Left cardiac atrium (tissue), 4 donors: ENCODE results near the gene RPL36AL. TPM values are rescaled to one million over a fixed set of nuclear protein-coding genes. Genes with fewer than 3 reads are reported as not detected.
"Not testable (repeated sequence)": the region's sequence is repeated elsewhere in the genome, so short reads cannot be mapped to it uniquely, and the experiment has no call there.

Experiments
- ATAC-seq, 2 donors: fragments of 200-7000 bp; cut with Tn5 transposase; one replicate each; pipeline ENCODE4 v1.9.1; 2020; ENCODE audit warnings: mild to moderate bottlenecking in 2 of 2, moderate library complexity in 2 of 2
- DNase-seq: peaks from one replicate; pipeline ENCODE4 v3.0.0-alpha.2; 2020
- intact Hi-C, 2 donors: fragments of 100-400 bp; cut with DNase I; formaldehyde crosslinking; loops; one replicate each; pipeline versions ENCODE4 v1.14.1 to v1.15.1; 2022 to 2023
- long read RNA-seq: library from polyadenylated mRNA; unstranded; transcript quantifications from one replicate; pipeline ENCODE4 v2.0.0, GENCODE V29; 2021
- total RNA-seq, 2 donors: library from RNA; stranded (reverse); fragmentation: NEBNext Ultra II Directional; extraction: Animal tissue kit (Norgen Biotek cat#: 25700); gene quantifications; one replicate each; pipeline ENCODE4 v1.2.1, GENCODE V29; 2021
- donor health status: DM: no; HTN: yes; CAD: no.
- donor health status: DM: no; HTN: yes; CAD: no; lungs with severe emphysema.
- donor health status: DM: yes; HTN: yes; CAD: no.
- donor health status: Dilated cardiomyopathy.

The RPL36AL gene
- total RNA-seq: 100 to 1,000 TPM; 131 to 149 TPM
- long read RNA-seq, transcript RPL36AL-201 (2 exons, 746 nt): major isoform, 10 of 12 reads
- long read RNA-seq, partial matches to known transcripts: 2 of 12 reads
- long read RNA-seq, other reads (novel, unspliced or antisense): 0 of 12 reads

DNA sequence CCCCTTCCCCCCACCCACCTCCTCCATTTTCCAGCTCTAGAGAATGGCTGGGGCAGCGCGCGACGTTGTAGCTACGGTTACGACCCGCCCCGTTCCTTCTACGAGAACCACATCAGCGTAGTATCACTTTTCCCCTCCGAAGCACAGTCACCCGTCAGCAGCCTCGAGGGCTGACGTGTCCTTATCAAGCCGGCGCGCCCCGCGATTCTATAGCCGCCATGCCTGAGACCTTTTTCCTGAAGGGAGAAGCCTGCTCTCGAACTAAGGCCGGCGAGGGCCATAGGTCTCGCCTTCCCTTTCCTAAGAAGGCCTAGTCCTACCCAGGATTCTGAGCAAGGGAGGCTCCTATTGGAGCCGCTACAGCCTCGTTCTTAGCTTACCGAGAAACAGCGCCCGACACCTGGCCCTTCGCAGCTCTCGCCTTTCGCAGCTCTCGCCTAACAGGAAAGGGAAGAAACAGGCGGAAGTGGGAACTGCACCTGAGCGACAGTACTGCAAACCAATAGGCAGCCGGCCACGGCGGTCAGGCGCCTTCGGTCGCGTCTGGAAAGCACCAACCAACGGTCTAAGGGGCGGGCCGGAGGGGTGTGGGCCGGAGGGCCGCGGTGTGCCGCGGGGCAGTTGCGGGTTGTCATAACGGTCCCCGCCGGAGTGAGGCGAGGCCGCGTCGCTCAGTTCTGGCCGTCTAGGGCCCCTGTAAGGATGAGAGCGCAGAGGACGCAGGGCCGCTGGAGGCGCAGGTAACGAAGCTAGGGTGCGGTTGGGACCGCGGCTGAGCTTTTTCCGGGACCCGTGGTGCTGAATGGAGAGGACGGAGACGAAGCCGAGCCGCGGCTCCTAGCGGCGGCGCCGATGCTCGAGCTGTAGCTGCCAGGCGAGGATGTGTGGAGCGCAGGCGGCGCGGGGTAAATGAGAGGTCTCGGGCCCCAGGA lies at the start of gene RPL36AL, which contains the start of gene MGAT2:
Gene RPL36AL (minus strand): TSS at position 445 of the 932 bp plus-strand sequence. CDS start 1,522 bp downstream, outside the sequence.
Gene MGAT2 (plus strand): TSS at position 618 of the 932 bp plus-strand sequence. CDS start 470 bp downstream, outside the sequence.
- ATAC-seq: peak; percentile 99
- intact Hi-C loops: no loop called here
- peak; percentile 98 for DNase-seq

DNA sequence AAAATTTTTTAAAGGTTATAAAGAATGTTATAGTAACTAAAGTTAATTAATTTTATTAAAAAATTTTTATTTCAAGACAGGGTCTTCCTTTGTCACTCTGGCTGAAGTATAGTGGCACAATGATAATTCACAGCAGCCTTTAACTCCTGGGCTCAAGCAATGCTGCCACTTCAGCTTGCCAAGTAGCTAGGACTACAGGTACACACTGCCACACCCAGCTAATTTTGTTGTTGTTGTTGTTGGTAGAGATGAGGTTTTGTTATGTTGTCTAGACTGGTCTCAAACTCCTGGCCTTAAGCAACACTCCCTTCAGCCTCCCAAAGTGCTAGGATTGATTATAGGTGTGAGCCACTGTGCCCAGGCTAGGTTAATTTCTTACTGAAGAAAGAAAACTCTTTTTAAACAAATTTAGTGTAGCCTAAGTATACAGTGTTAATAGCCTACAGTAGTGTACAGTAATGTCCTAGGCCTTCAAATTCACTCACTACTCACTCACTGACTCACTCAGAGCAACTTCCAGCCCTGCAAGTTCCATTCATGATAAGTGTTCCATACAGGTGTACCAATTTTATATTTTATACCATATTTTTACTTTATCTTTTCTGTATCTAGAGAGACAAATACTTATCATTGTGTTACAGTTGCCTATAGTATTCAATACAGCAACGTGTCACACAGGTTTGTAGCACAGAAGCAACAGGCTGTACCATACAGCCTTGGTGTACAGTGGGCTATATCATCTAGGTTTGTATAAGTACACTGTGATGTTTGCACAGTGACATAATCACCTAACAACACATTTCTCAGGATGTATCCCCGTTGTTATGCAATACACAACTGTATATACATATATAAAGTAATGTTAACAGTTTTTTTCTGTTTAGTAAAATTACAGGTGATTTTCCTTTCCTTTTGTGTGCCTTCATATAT lies 39.4 kb upstream of the RPL36AL start:
- no peak for DNase-seq
- ATAC-seq: no peak
- intact Hi-C loops: no loop called here

DNA sequence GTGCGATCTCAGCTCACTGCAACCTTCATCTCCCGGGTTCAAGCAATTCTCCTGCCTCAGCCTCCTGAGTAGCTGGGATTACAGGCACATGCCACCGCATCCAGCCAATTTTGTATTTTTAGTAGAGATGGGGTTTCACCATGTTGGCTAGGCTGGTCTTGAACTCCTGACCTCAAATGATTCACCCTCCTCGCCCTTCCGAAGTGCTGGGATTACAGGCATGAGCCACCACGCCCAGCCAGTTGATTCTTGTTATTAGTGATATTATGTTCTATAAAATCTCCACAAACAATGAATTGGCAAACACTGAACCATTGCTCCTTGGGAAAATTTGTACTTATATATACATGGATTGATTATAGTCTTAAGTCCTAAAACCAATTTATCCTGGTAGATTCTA lies 37.1 kb upstream of the RPL36AL start:
- intact Hi-C loops, ATAC-seq: not testable (repeated sequence)

DNA sequence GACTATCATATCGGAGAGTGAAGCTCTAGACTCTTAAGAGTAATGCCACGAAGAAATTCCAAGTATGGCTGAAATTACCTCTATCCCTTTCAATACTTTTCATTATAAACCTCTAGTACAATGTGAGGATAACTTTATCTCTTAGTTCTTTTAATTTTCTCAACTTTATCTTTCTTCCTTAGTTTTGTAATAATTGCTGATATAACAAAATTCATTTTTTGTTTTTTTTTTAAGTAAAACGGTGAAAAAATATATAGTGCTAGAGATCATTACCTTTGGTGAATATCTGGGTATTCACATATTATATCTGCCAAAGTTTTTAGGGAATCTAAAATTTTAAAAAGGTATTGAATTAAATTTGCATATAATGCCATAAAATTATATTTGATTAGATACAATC lies 34.1 kb upstream of the RPL36AL start:
- ATAC-seq (no peak), DNase-seq (no peak)
- intact Hi-C loops: no loop called here

More for the DNA sequence above, 37.1 kb upstream of the RPL36AL start:
- DNase-seq: not testable (repeated sequence)

DNA sequence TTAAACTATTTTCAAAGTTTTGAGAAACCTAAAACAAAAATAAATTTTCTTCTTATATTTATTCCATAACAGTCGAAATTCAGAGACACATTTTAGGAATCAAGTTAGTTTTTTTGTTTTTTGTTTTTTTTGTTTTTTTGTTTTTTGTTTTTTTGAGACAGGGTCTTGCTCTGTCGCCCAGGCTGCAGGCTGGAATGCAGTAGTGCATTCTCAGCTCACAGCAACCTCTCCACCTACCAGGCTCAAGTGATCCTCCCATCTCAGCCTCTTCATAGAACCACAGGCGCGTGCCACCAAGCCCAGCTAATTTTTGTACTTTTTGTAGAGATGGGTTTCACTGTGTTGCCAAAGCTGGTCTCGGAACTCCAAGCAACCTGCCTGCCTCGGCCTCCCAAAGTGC lies 33.1 kb upstream of the RPL36AL start:
- intact Hi-C loops: no loop called here
- ATAC-seq (no peak), DNase-seq (no peak)

DNA sequence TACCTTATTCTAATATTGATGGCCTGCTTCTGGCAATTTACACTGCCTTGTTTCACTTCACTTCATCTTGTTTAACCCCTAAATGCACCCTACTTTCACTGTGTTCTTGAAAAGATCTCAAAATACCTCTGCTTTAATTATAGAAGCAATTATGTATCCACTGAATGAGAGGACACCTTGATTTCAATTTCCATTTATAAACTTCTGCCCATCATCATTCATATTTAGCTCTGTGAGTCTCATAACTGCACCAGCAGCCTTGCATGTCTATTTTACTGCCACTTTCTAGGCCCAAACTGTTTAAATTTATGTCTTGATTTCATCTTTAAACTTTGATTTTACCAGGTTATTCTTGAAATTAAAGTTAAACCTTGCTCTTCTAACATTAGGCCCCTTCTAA lies 21.7 kb upstream of the RPL36AL start:
- DNase-seq (no peak), ATAC-seq (no peak)
- intact Hi-C loops: no loop called here

DNA sequence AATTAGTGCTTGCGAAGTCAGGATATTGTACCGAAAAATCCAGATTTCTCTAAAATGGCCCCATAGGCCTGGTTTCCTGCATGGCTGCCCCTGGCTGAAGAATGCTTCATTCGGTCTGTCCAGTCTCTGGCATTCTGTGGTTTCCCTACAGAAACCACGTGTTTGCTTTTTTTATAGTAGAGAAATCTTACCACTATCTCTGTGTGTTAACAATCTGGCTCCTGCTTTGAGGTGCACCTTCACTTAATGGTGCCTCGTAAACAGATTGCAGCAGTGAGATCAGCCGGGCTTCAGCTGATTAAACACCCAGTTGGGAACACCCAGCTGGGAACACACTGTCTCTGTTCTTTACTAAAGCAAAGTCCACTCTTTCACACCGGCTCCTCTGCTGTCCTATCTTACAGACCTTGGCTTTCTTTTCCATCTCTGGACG lies 21.3 kb upstream of the RPL36AL start:
- intact Hi-C loops: no loop called here
- ATAC-seq (peak; percentile 35 to 74), DNase-seq (no peak)

DNA sequence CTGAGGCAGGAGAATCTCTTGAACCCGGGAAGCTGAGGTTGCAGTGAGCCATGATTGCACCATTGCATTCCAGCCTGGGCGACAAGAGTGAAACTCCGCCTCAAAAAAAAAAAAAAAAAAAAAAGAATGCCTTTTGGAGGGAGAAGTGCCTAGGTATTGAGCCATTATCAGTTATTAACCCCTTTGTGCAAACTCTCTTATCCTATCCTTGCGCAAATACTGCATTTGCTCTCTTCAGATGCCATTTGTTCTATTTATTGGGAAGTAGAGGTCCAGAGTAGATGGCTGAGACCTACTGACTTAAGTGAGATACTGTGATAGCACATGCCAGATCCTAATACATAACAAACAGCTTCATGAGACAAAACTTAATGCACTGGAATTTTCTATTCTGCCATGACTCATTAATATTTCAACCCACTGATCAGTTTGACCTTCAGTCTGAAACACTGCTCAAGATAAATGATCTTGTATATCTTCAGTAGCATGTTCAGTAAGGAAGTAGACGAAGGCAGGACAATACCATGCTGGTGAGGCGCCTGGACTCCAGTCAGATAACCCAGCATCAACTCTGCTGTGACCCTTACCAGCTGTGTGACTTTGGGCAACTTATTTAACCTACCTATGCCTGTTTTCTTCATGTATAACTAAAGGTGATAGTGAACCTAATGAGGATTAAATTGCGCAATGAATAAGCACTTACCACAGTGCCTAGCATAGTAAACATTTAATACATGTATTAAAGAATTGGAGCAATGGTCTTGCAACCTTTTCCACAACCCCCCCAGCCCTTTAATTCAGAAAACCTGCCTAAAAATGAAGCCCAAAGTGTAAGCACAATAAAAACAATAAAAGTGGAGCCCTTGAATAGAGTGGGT lies 20.4 kb upstream of the RPL36AL start:
- ATAC-seq (no peak), DNase-seq (no peak)
- intact Hi-C loops: no loop called here

DNA sequence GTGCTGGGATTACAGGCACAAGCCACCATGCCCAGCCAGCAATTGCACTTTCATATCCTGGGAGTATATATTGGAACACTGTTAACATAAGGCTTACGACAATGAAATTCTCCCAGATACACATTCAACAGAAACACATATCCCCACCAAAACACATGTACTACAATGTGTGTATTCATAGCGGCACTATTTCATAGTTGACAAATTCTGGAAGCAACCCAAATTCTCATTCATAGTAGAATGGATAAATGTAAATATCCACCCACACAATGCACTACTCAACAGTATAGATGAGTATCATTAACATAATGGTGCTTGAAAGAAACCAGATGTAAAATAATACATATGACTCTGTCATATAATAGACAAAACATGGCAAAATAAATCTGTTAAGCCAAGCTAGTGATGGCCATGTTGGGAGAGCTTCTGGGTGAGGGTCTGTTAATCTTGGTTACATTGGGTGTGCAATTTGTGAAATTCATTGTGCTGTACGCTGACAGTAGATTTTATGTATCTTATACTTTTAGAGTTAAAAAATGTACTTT lies 17.2 kb upstream of the RPL36AL start:
- no peak for ATAC-seq
- intact Hi-C loops: loop anchor here in 1 of 2 donors (10.0 kb wide), 1 partner anchor 57 kb away; the partner anchor contains the start of gene KLHDC1
- no peak for DNase-seq

DNA sequence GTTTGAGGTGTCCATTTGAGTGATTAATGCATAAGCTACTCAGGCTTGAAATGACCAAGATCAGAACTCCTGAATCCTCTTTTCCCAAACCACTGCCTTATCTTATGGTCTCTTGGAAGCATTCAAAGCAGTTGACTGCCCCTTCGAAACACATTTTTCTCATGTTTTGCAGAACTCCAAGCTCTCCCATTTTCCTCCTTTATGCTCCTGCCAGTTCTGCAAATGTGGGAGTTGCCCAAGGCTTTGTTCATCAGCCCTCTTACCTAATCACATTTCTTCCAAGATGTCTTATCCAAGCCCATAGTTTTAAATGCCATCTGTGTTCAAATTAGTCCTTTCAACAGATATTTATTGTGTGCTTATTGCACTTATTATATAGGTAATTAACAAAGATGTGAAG lies 16.4 kb upstream of the RPL36AL start:
- intact Hi-C loops: loop anchor here in 1 of 2 donors (10.0 kb wide), 1 partner anchor 58 kb away; the partner anchor contains the start of gene KLHDC1
- no peak for DNase-seq
- ATAC-seq: no peak

DNA sequence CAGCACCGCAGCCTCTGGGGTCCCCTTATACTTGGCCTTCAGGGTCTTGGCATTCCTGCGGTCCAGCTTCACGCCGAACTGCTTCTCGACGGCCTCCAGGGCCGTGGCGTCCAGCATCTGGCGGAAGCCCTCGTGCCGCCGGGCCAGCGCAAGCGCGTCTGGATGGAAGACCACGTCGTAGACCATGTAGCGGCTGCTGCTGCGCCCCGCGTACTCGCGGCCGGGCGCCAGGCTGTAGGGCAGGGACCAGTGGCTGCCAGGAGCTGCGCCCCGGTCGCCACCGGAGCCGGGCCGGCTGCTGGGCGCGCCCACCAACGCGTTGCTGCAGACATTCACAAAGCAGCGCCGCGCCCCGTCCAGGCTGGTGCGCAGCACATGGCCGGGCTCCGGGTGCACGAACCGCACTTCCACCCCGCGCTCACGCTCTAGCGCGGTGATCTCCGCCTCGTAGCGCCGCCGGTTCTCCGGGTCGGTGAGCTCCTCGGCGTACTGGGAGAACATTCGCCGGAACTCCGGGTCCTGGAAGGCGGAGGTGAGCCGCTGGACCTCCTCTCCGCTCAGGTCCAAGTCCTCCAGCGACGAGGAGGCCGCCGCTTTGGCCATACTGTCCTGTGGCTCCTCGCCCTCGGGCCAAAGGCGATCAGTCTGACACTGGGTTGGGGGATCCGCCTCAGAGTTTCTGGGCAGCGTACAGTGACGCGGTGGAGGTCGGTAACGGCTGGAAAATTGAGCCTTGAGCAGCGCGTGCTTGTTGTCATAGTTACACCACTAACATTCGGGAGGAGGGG lies 14.3 kb upstream of the RPL36AL start, which contains the start of gene DNAAF2:
Gene DNAAF2 (minus strand): TSS at position 698 of the 788 bp plus-strand sequence. CDS start 95 bp downstream, at position 603.
- DNase-seq (peak; percentile 58), ATAC-seq (peak; percentile 59 to 65)
- intact Hi-C loops: loop anchor here in 1 of 2 donors (5.0 to 10.0 kb wide), 2 partner anchors 60 to 138 kb away; partner anchors contain the start of gene KLHDC1

DNA sequence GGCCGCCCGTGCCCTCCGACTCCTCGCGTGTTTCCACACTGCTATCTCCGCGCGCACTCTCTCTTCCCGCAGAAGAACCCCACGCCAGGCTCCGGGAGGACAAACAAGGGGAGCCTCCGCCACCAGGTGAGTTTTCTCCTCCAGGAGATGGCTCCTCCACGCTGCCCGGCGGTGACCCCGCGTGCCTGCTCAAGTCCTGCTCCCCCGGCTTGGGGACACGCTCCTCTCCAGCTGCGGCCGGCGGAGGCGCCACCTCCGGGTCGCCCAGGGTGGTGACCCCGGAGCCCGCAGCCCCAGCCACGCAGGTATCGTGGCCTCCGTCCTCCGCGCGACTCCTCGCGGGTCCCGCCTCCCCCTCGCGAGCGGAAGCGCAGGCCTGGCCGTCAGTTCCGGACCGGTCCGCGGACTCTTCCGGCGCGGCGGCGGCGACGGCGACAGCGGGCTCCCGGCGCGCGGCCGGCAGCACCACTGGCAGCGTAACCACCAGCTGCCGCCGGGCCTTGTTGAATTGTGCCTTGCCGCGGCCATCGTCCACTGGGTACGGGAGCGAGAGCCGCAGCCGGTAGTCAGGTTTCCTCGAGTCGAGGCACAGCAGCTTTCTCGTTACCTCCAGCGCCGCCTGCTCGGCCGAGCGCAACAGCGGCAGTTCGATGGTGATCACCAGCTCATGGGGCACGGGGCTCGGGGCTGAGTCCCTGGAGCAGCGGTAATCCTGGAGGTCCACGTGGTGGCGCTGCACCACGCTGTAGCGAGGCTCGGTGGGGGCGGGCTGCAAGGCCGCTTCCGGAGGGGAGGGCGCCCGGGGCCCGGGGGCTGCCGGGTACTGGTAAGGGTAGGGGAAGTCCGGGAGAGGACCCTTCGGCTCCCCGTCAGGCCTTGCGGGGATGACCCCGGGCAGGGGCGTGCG lies 13.5 kb upstream of the RPL36AL start:
- intact Hi-C loops: loop anchor here in 1 of 2 donors (5.0 to 10.0 kb wide), 2 partner anchors 61 to 138 kb away; partner anchors contain the start of gene KLHDC1
- peak; percentile 95 for DNase-seq
- ATAC-seq: peak; percentile 94 to 96

DNA sequence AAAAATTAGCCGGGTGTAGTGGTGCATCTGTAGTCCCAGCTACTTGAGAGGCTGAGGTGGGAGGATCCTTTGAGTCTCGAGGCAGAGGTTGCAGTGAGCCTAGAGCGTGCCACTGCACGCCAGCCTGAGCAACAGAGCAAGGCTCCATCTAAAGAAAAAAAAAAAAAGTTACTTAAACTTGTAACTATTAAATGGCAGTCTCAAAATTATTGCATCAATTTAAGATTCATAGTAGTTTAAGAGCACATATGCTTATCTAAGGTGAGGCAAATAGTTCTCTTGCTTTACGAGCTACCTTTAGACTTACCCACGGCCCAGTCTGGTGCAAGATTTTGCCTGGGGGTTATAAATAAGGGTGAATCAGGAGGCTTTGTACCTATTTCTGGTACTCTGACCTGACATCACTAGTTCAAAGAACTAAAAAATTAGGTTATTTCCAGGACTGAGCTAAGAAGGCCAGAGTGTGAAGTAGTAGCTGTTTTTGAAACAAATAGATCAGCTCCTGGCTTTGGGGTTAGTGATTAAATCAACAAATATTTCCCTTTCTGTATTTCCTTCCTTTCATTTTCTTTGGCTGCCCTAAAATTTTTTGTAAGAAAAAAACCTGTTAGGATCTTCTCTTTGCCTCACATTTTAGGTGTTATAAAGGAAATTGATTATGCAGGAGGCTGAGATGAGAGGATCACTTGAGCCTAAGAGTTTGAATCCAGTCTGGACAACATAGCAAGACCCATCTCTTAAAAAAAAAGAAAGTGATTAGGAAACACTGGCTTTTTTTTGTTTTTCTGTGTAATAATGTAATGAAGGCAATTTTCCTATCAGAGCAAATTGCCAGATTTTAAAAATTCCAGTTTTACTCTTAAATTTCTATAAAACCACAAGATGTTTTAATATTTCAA lies 3.8 kb upstream of the RPL36AL start:
- intact Hi-C loops: no loop called here
- no peak for ATAC-seq

DNA sequence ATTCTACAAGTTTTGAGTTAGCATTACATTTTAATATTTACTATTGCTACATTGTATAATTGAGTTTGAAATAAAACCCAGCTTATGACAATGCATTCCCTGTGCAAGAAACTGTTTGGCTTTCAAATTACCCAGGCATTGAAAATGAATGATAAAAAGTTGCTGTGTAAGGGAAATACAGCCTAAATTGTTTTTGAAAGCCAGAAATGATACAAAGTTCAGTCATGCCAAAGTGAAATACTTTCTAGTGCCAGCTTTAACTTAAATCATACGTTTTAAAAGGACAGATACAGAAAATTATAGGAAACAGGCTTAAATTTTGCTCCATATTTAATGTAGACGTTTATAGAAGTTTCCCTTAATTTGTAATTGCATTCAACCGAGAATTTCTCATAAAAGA lies 3.0 kb upstream of the RPL36AL start:
- DNase-seq: no peak
- no peak for ATAC-seq
- intact Hi-C loops: no loop called here

More for the DNA sequence above, 3.8 kb upstream of the RPL36AL start:
- DNase-seq: no peak
